HPDE6-E6E7 (cell line): ENCODE data around the gene MACROD2.
A peak's percentile ranks its signal among the peaks of the same experiment; 100 is the strongest.

Experiments used
- DNase-seq: peaks from one replicate; pipeline ENCODE4 v3.0.0; 2011; ENCODE audit warnings: missing footprints; ENCODE audit errors: extremely low spot score

MACROD2 gene

GRCh38 chr20:15848126-15848525, 1852.8 kb downstream of the MACROD2 start:
- DNase-seq = no peak

- no peak for DNase-seq
Measured at GRCh38 chr20:15848995-15849610, 1853.8 kb downstream of the MACROD2 start.

- no peak for DNase-seq
Measured at GRCh38 chr20:15851576-15852215, 1856.4 kb downstream of the MACROD2 start.

GRCh38 chr20:15854911-15855310, 1859.6 kb downstream of the MACROD2 start:
- DNase-seq = no peak

GRCh38 chr20:15857173-15857784, 1862.0 kb downstream of the MACROD2 start:
- no peak for DNase-seq

GRCh38 chr20:15859061-15859460, 1863.7 kb downstream of the MACROD2 start:
- no peak for DNase-seq

GRCh38 chr20:15860850-15861249, 1865.5 kb downstream of the MACROD2 start:
- no peak for DNase-seq

GRCh38 chr20:15862178-15862577, 1866.9 kb downstream of the MACROD2 start:
- no peak for DNase-seq

GRCh38 chr20:15863735-15864134, 1868.4 kb downstream of the MACROD2 start:
- no peak for DNase-seq

- no peak for DNase-seq
Measured at GRCh38 chr20:15865553-15865952, 1870.2 kb downstream of the MACROD2 start.

GRCh38 chr20:15866916-15867730, 1871.8 kb downstream of the MACROD2 start:
- DNase-seq = no peak

GRCh38 chr20:15867899-15868298, 1872.6 kb downstream of the MACROD2 start:
- DNase-seq = peak; percentile 27

- no peak for DNase-seq
Measured at GRCh38 chr20:15875446-15875845, 1880.1 kb downstream of the MACROD2 start.

- DNase-seq = no peak
Measured at GRCh38 chr20:15882553-15882952, 1887.2 kb downstream of the MACROD2 start.

GRCh38 chr20:15886250-15886649, 1890.9 kb downstream of the MACROD2 start:
- DNase-seq = no peak

GRCh38 chr20:15887387-15887786, 1892.1 kb downstream of the MACROD2 start:
- no peak for DNase-seq

- no peak for DNase-seq
Measured at GRCh38 chr20:15889061-15889460, 1893.7 kb downstream of the MACROD2 start.

- DNase-seq = no peak
Measured at GRCh38 chr20:15889514-15890256, 1894.4 kb downstream of the MACROD2 start.

- no peak for DNase-seq
Measured at GRCh38 chr20:15890407-15890982, 1895.2 kb downstream of the MACROD2 start.

- no peak for DNase-seq
Measured at GRCh38 chr20:15895126-15895525, 1899.8 kb downstream of the MACROD2 start.

GRCh38 chr20:15895560-15896084, 1900.3 kb downstream of the MACROD2 start:
- no peak for DNase-seq
